Uterus (tissue), 4 donors: ENCODE measurements around the gene RBM38. TPM values are rescaled to one million over a fixed set of nuclear protein-coding genes. Genes with fewer than 3 reads are reported as not detected.

Source experiments
- DNase-seq, 2 donors: peaks; one replicate each; pipeline ENCODE4 v3.0.0-alpha.2; 2019 to 2020
- H3K27ac ChIP-seq, 2 donors: fragments of 200-600 bp; sonication (generic); 1 replicate in 1 of 2; 2 replicates in 1 of 2; pipeline ENCODE4 v1.5.1; 2016 to 2018
- H3K27me3 ChIP-seq, 2 donors: fragments of 200-600 bp; sonication (generic); one replicate each; pipeline ENCODE4 v1.5.1; 2018 to 2019; ENCODE audit warnings: control low read depth in 1 of 2
- H3K36me3 ChIP-seq, 2 donors: fragments of 200-600 bp; sonication (generic); one replicate each; pipeline ENCODE4 v1.5.1; 2019; ENCODE audit warnings: control low read depth in 1 of 2
- H3K4me1 ChIP-seq, 2 donors: fragments of 200-600 bp; sonication (generic); one replicate each; pipeline ENCODE4 v1.5.1; 2018 to 2019; ENCODE audit warnings: control low read depth in 1 of 2
- H3K4me3 ChIP-seq, 2 donors: fragments of 200-600 bp; sonication (generic); 1 replicate in 1 of 2; 2 replicates in 1 of 2; pipeline ENCODE4 v1.5.1; 2018 to 2019; ENCODE audit warnings: mild to moderate bottlenecking in 1 of 2
- H3K9me3 ChIP-seq, 2 donors: fragments of 200-600 bp; sonication (generic); one replicate each; pipeline ENCODE4 v1.5.1; 2019; ENCODE audit warnings: control low read depth in 1 of 2
- CTCF ChIP-seq, 4 experiments: fragments of 200-600 bp in 2 of 4; fragments of 450-650 bp in 2 of 4; sonication (generic) in 2 of 4; IDR thresholded peaks; one replicate each; pipeline ENCODE4 v1.5.1; 2016 to 2019; ENCODE audit warnings: antibody characterized with exemption in 4 of 4, mild to moderate bottlenecking in 2 of 4, moderate library complexity in 1 of 4
- POLR2A ChIP-seq, 2 donors: fragments of 450-650 bp; IDR thresholded peaks; one replicate each; pipeline ENCODE4 v1.6.1; 2016; ENCODE audit warnings: antibody characterized with exemption in 2 of 2, mild to moderate bottlenecking in 1 of 2, moderate library complexity in 1 of 2
- intact Hi-C: fragments of 100-400 bp; cut with DNase I; formaldehyde crosslinking; loops from one replicate; pipeline ENCODE4 v1.15.1; 2023; ENCODE audit warnings: low total_unique reads
- total RNA-seq, 4 donors: library from RNA; depleted of rRNA in 3 of 4; stranded (reverse); fragments of >200 nt in 3 of 4; gene quantifications; one replicate each; pipeline versions ENCODE4 v1.1.0 to v1.2.4, GENCODE V29; 2014 to 2023
- donor health status: DM: yes; HTN: yes; CAD: no.

The RBM38 gene
- total RNA-seq, 4 donors from 2014 or later, result 1.2 to 48.6 (median 8.8) TPM

- Histone ChIP-seq H3K4me1 (no peaks in the 10 kb centered on the region), H3K27me3 (no peaks in the 10 kb centered on the region), H3K9me3 (no peaks in the 10 kb centered on the region), H3K27ac (no peak overlapping the region), H3K36me3 (no peaks in the 10 kb centered on the region), H3K4me3 (no peak overlapping the region)
- intact Hi-C loops, result no loop called here
- DNase-seq, result no peak
- TF ChIP-seq POLR2A (IDR thresholded peaks at IDR 0.05), result no peak
- TF ChIP-seq CTCF (IDR thresholded peaks at IDR 0.05), result no peak
Measured at GRCh38 chr20:57361517-57361916, 29.7 kb upstream of the RBM38 start.

GRCh38 chr20:57364451-57364850, 26.7 kb upstream of the RBM38 start:
- Histone ChIP-seq H3K36me3 (no peaks in the 10 kb centered on the region), H3K9me3 (no peaks in the 10 kb centered on the region), H3K27ac (no peak overlapping the region), H3K27me3 (no peaks in the 10 kb centered on the region), H3K4me3 (no peak overlapping the region), H3K4me1 (no peaks in the 10 kb centered on the region)
- TF ChIP-seq CTCF (IDR thresholded peaks at IDR 0.05) (no peak), POLR2A (IDR thresholded peaks at IDR 0.05) (no peak)
- DNase-seq, result no peak
- intact Hi-C loops, result no loop called here

- TF ChIP-seq CTCF (IDR thresholded peaks at IDR 0.05) (no peak), POLR2A (IDR thresholded peaks at IDR 0.05) (no peak)
- H3K27me3 ChIP-seq, result no peaks in the 10 kb centered on the region
- no peaks in the 10 kb centered on the region for H3K36me3 ChIP-seq
- no peaks in the 10 kb centered on the region for H3K4me1 ChIP-seq
- intact Hi-C loops, result no loop called here
- H3K9me3 ChIP-seq, result no peaks in the 10 kb centered on the region
- no peak for DNase-seq
- no peak overlapping the region for H3K27ac ChIP-seq
- H3K4me3 ChIP-seq, result no peak overlapping the region
Measured at GRCh38 chr20:57369596-57369995, 21.6 kb upstream of the RBM38 start.

GRCh38 chr20:57370316-57370715, 20.9 kb upstream of the RBM38 start:
- Histone ChIP-seq H3K27me3 (no peaks in the 10 kb centered on the region), H3K36me3 (no peaks in the 10 kb centered on the region), H3K9me3 (no peaks in the 10 kb centered on the region), H3K4me3 (no peak overlapping the region), H3K4me1 (no peaks in the 10 kb centered on the region), H3K27ac (no peak overlapping the region)
- DNase-seq, result no peak
- TF ChIP-seq POLR2A (IDR thresholded peaks at IDR 0.05) (no peak), CTCF (IDR thresholded peaks at IDR 0.05) (no peak)
- intact Hi-C loops, result no loop called here

- H3K27me3 ChIP-seq, result no peaks in the 10 kb centered on the region
- no peak overlapping the region for H3K27ac ChIP-seq
- DNase-seq, result no peak
- no peaks in the 10 kb centered on the region for H3K9me3 ChIP-seq
- no peak overlapping the region for H3K4me3 ChIP-seq
- no peaks in the 10 kb centered on the region for H3K4me1 ChIP-seq
- no peaks in the 10 kb centered on the region for H3K36me3 ChIP-seq
- TF ChIP-seq CTCF (IDR thresholded peaks at IDR 0.05) (no peak), POLR2A (IDR thresholded peaks at IDR 0.05) (no peak)
- intact Hi-C loops, result no loop called here
Measured at GRCh38 chr20:57371363-57371762, 19.8 kb upstream of the RBM38 start.
